Mucosa of descending colon (tissue), 3 donors: Measurements from ENCODE around the gene HMGCR. TPM values are rescaled to one million over a fixed set of nuclear protein-coding genes. Genes with fewer than 3 reads are reported as not detected.
"Not testable (repeated sequence)": the region's sequence is repeated elsewhere in the genome, so short reads cannot be mapped to it uniquely, and the experiment has no call there.

Experiments used
- ATAC-seq: fragments of 200-7000 bp; cut with Tn5 transposase; one replicate; pipeline ENCODE4 v1.9.1; 2020; ENCODE audit warnings: mild to moderate bottlenecking, moderate library complexity
- DNase-seq, 3 donors: peaks; one replicate each; pipeline ENCODE4 v3.0.0-alpha.2; 2020
- H3K36me3 ChIP-seq: fragments of 200-600 bp; one replicate; pipeline ENCODE4 v1.8.0; 2021; ENCODE audit warnings: low read depth, mild to moderate bottlenecking
- H3K4me1 ChIP-seq: fragments of 200-600 bp; one replicate; pipeline ENCODE4 v1.8.0; 2021; ENCODE audit warnings: low read depth, mild to moderate bottlenecking
- H3K4me3 ChIP-seq: fragments of 200-600 bp; one replicate; pipeline ENCODE4 v1.8.0; 2021; ENCODE audit warnings: mild to moderate bottlenecking
- H3K9me3 ChIP-seq: fragments of 200-600 bp; one replicate; pipeline ENCODE4 v1.8.0; 2021; ENCODE audit warnings: mild to moderate bottlenecking
- CTCF ChIP-seq: fragments of 200-600 bp; IDR thresholded peaks from one replicate; pipeline ENCODE4 v1.8.0; 2022; ENCODE audit warnings: antibody characterized with exemption, mild to moderate bottlenecking
- intact Hi-C, 2 donors: fragments of 100-400 bp; cut with DNase I in 1 of 2; cut with micrococcal nuclease in 1 of 2; formaldehyde crosslinking; loops; one replicate each; pipeline versions ENCODE4 v1.11.0 to v1.11.1; 2022; cut with DNase I, micrococcal nuclease
- total RNA-seq, 3 donors: library from RNA; stranded (reverse); fragmentation: NEBNext Ultra II Directional in 2 of 3; extraction: Animal tissue kit (Norgen Biotek cat#: 25700) in 2 of 3; gene quantifications; one replicate each; pipeline versions ENCODE4 v1.2.1 to v1.2.4, GENCODE V29; 2021 to 2023
- donor health status: DM: no; HTN: no; CAD: no; lungs with moderate emphysema.
- donor health status: DM: no; HTN: no; CAD: no.
- donor health status: DM: no; HTN: yes; CAD: no.

Gene HMGCR
- total RNA-seq, 3 donors from 2014 or later, result 91.4 to 184 (median 149) TPM

GRCh38 chr5:75325242-75325641, 11.8 kb upstream of the HMGCR start:
- DNase-seq (no peak), ATAC-seq (no peak)
- Histone ChIP-seq H3K9me3 (no peaks in the 10 kb centered on the region), H3K4me1 (no peaks in the 10 kb centered on the region), H3K4me3 (no peak overlapping the region), H3K36me3 (no peaks in the 10 kb centered on the region)
- intact Hi-C loops, result no loop called here
- TF ChIP-seq CTCF, result no peak

GRCh38 chr5:75330404-75330803, 6.6 kb upstream of the HMGCR start:
- DNase-seq (no peak), ATAC-seq (no peak)
- H3K4me1 ChIP-seq, result no peaks in the 10 kb centered on the region
- no peaks in the 10 kb centered on the region for H3K36me3 ChIP-seq
- no peaks in the 10 kb centered on the region for H3K9me3 ChIP-seq
- no peak overlapping the region for H3K4me3 ChIP-seq
- intact Hi-C loops, result no loop called here
- TF ChIP-seq CTCF, result no peak

GRCh38 chr5:75331095-75332090, 5.6 kb upstream of the HMGCR start:
- Histone ChIP-seq H3K4me1 (peaks cover 5% of the 10 kb centered on the region), H3K9me3 (no peaks in the 10 kb centered on the region), H3K36me3 (no peaks in the 10 kb centered on the region), H3K4me3 (no peak overlapping the region)
- intact Hi-C loops, result no loop called here
- DNase-seq, result no peak
- no peak for ATAC-seq
- no peak for TF ChIP-seq CTCF

GRCh38 chr5:75333759-75334158, 3.3 kb upstream of the HMGCR start:
- H3K9me3 ChIP-seq, H3K36me3 ChIP-seq, DNase-seq, H3K4me3 ChIP-seq, ATAC-seq, intact Hi-C loops: not testable (repeated sequence)
- peaks cover 17% of the 10 kb centered on the region for H3K4me1 ChIP-seq

- intact Hi-C loops, H3K9me3 ChIP-seq, H3K4me3 ChIP-seq, ATAC-seq, H3K36me3 ChIP-seq, DNase-seq: not testable (repeated sequence)
- peaks cover 17% of the 10 kb centered on the region for H3K4me1 ChIP-seq
These were observed 2.6 kb upstream of the HMGCR start for GRCh38 chr5:75334413-75334812.

GRCh38 chr5:75335486-75335885, 1.5 kb upstream of the HMGCR start:
- Histone ChIP-seq H3K9me3 (no peaks in the 10 kb centered on the region), H3K4me3 (no peak overlapping the region), H3K4me1 (peaks cover 23% of the 10 kb centered on the region), H3K36me3 (peaks cover 4% of the 10 kb centered on the region)
- intact Hi-C loops, result no loop called here
- DNase-seq (no peak), ATAC-seq (no peak)
- no peak for TF ChIP-seq CTCF
